Mononuclear cell (primary cell): Measurements from ENCODE around the gene NEDD8. TPM values are rescaled to one million over a fixed set of nuclear protein-coding genes. Genes with fewer than 3 reads are reported as not detected.

Source experiments
- H3K27me3 ChIP-seq: 2 replicates; pipeline ENCODE4 v1.6.0; 2011; ENCODE audit warnings: low read length, control low read depth; ENCODE audit not compliant: insufficient read depth
- H3K4me1 ChIP-seq: 2 replicates; pipeline ENCODE4 v1.5.1; 2011; ENCODE audit warnings: mild to moderate bottlenecking, low read length, control low read depth; ENCODE audit not compliant: insufficient read depth
- H3K4me3 ChIP-seq: 2 replicates; pipeline ENCODE4 v1.5.1; 2011; ENCODE audit warnings: mild to moderate bottlenecking, low read length, moderate library complexity
- H3K9me3 ChIP-seq: 2 replicates; pipeline ENCODE4 v1.5.1; 2011; ENCODE audit warnings: low read depth, mild to moderate bottlenecking, control low read depth, low read length
- total RNA-seq: library from RNA; depleted of rRNA; stranded (reverse); fragments of >200 nt; gene quantifications from one replicate; pipeline ENCODE4 v1.2.3, GENCODE V29; 2012

NEDD8 gene
- total RNA-seq, 1 donor, result 51.2 TPM

GRCh38 chr14:24269910-24270536, 37.9 kb upstream of the NEDD8 start:
- Histone ChIP-seq H3K4me1 (peaks cover 41% of the 10 kb centered on the region), H3K27me3 (no peaks in the 10 kb centered on the region), H3K9me3 (no peaks in the 10 kb centered on the region), H3K4me3 (no peak overlapping the region)

- Histone ChIP-seq H3K9me3 (no peaks in the 10 kb centered on the region), H3K4me3 (no peak overlapping the region), H3K27me3 (no peaks in the 10 kb centered on the region), H3K4me1 (peaks cover 35% of the 10 kb centered on the region)
Observed at GRCh38 chr14:24269368-24269767, 37.2 kb upstream of the NEDD8 start.

- Histone ChIP-seq H3K9me3 (no peaks in the 10 kb centered on the region), H3K4me3 (no peak overlapping the region), H3K4me1 (peaks cover 23% of the 10 kb centered on the region), H3K27me3 (no peaks in the 10 kb centered on the region)
Observed at GRCh38 chr14:24268225-24268624, 36.1 kb upstream of the NEDD8 start.

GRCh38 chr14:24267516-24267915, 35.3 kb upstream of the NEDD8 start:
- no peaks in the 10 kb centered on the region for H3K9me3 ChIP-seq
- no peak overlapping the region for H3K4me3 ChIP-seq
- H3K27me3 ChIP-seq, result no peaks in the 10 kb centered on the region
- peaks cover 16% of the 10 kb centered on the region for H3K4me1 ChIP-seq

GRCh38 chr14:24266344-24267244, 34.4 kb upstream of the NEDD8 start:
- H3K9me3 ChIP-seq, result no peaks in the 10 kb centered on the region

GRCh38 chr14:24264298-24264697, 32.1 kb upstream of the NEDD8 start:
- no peaks in the 10 kb centered on the region for H3K9me3 ChIP-seq
- H3K4me3 ChIP-seq, result no peak overlapping the region
- H3K4me1 ChIP-seq, result no peaks in the 10 kb centered on the region
- no peaks in the 10 kb centered on the region for H3K27me3 ChIP-seq

More at GRCh38 chr14:24266344-24267244, 34.4 kb upstream of the NEDD8 start:
- peaks cover 7% of the 10 kb centered on the region for H3K4me1 ChIP-seq
- H3K4me3 ChIP-seq, result no peak overlapping the region
- H3K27me3 ChIP-seq, result no peaks in the 10 kb centered on the region

- Histone ChIP-seq H3K4me3 (no peak overlapping the region), H3K9me3 (no peaks in the 10 kb centered on the region), H3K4me1 (no peaks in the 10 kb centered on the region), H3K27me3 (no peaks in the 10 kb centered on the region)
Observed at GRCh38 chr14:24263848-24264247, 31.7 kb upstream of the NEDD8 start.

GRCh38 chr14:24262821-24263733, 30.9 kb upstream of the NEDD8 start, which contains the start of gene TGM1:
TSS of gene TGM1 (minus strand) at chr14:24263177. CDS start at chr14:24262352, 825 bp downstream.
- no peak within 1 kb of the TSS for H3K4me3 ChIP-seq
- H3K9me3 ChIP-seq, result no peaks in the 10 kb centered on the region
- no peaks in the 10 kb centered on the region for H3K27me3 ChIP-seq
- no peaks in the 10 kb centered on the region for H3K4me1 ChIP-seq

GRCh38 chr14:24261969-24262327, 29.8 kb upstream of the NEDD8 start:
- no peaks in the 10 kb centered on the region for H3K9me3 ChIP-seq
- H3K4me3 ChIP-seq, result no peak overlapping the region
- no peaks in the 10 kb centered on the region for H3K4me1 ChIP-seq
- no peaks in the 10 kb centered on the region for H3K27me3 ChIP-seq

- Histone ChIP-seq H3K27me3 (no peaks in the 10 kb centered on the region), H3K4me1 (no peaks in the 10 kb centered on the region), H3K4me3 (no peak overlapping the region), H3K9me3 (no peaks in the 10 kb centered on the region)
Observed at GRCh38 chr14:24261256-24261968, 29.2 kb upstream of the NEDD8 start.

- Histone ChIP-seq H3K9me3 (no peaks in the 10 kb centered on the region), H3K27me3 (no peaks in the 10 kb centered on the region), H3K4me3 (no peak overlapping the region), H3K4me1 (no peaks in the 10 kb centered on the region)
Observed at GRCh38 chr14:24260780-24261157, 28.6 kb upstream of the NEDD8 start.

- H3K9me3 ChIP-seq, result no peaks in the 10 kb centered on the region
- H3K4me1 ChIP-seq, result no peaks in the 10 kb centered on the region
- H3K27me3 ChIP-seq, result no peaks in the 10 kb centered on the region
- H3K4me3 ChIP-seq, result no peak overlapping the region
Observed at GRCh38 chr14:24260026-24260779, 28.0 kb upstream of the NEDD8 start.

- Histone ChIP-seq H3K27me3 (no peaks in the 10 kb centered on the region), H3K4me1 (no peaks in the 10 kb centered on the region), H3K9me3 (no peaks in the 10 kb centered on the region), H3K4me3 (no peak overlapping the region)
Observed at GRCh38 chr14:24259282-24260025, 27.3 kb upstream of the NEDD8 start.
